SK-N-DZ (cell line): ENCODE measurements around the gene GPBAR1.
A peak's percentile ranks its signal among the peaks of the same experiment; 100 is the strongest.
"Not testable (repeated sequence)": the region's sequence is repeated elsewhere in the genome, so short reads cannot be mapped to it uniquely, and the experiment has no call there.

Experiments used
- DNase-seq: peaks from one replicate; pipeline ENCODE4 v3.0.0-alpha.2; 2015; ENCODE audit warnings: low spot score

The GPBAR1 gene

DNA sequence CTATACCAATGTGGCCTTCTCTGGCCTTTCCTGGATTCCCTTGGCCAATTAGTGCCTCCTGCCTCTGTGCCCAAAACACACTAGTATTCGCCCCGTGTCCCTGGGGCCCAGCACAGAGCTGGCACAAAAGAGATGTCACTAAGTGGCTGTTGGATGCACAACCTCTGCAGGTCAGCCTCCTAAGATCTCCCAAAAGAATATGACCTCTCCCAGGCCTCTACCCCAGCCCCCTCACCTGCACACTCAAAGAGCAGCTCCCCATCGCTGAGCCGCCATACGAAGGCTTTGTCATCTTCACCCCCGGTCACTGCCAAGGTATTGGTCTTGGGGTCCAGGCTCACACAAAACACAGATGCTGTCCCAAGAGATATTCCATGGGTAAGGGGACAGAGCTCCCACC is 6.4 kb downstream of the GPBAR1 start:
- no peak for DNase-seq

DNA sequence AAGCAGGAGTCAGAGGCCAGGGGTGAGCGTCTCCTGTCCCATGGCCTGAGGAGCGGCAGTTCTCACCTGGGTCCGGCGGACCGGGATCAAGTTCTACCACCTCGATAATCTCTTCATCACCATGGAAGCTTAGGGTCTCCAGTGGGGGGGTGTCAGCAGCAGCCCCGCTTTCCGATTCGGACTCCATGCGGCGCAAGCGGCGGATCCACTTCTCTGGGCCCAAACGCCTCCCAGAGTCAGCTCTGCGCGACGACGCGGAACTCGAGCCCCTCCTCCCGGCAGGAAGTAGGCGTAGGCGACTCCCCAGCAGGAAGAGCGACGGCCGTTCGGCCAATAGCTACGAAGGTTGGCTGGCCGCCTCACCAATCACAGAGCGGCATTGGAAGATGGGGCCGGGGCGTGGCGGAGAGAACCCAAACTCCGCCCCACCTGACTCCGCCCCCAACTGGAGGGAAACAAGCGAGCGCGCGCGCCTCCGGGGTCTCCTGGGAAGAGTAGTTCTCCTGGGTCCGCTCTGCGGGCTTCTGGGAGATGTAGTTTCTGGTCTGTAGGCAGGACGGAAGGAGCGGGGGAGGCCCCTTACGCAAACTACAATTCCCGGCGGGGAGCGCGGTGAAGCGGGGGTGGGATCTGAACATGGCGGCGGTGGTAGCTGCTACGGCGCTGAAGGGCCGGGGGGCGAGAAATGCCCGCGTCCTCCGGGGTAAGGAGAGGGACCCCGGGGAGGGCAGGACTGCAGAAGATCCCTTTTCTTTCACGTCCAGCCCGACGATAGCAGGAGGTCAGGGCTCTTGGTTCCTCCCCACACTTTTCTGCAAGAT is 9.3 kb downstream of the GPBAR1 start, which contains the start of the genes AAMP and PNKD:
TSS of gene AAMP (minus strand) at position 238 of the 821 bp plus-strand sequence. CDS start at position 187, 51 bp downstream.
TSS of gene PNKD (plus strand) at position 620 of the 821 bp plus-strand sequence. CDS start at position 637, 17 bp downstream.
- DNase-seq = peak; percentile 99

DNA sequence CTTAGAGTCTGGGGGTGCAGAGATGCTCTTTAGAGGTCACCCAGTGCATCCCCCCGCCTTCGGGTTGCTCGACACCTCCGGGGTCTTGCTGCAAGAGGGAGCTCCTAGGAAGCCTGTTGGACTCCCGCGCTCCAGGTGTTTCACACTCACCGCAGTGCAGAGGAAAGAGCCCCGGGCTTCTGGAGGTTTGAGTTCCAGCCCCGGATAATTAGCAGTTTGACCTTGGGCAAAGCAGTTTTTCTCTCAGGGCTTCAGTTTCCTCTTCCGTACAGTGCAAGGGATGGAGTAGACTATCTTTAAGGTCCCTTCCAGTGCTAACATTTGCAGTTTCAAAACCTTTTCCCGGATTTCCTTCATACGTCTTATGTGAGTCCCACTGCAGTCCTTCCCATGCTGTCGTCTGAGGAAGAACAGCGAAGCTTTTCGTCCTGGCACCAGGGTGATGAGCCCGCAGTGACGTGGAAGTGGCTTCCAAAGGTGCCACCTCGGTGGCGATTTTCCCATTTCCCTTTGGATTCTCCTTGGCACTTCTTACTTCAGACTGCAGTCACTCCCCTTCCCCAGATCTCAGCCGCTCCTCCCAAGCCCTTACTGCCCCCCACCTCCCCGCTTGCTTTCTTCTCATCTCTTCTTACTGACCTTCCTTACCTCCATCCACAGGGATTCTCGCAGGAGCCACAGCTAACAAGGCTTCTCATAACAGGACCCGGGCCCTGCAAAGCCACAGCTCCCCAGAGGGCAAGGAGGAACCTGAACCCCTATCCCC is 10.1 kb downstream of the GPBAR1 start:
- no peak for DNase-seq

DNA sequence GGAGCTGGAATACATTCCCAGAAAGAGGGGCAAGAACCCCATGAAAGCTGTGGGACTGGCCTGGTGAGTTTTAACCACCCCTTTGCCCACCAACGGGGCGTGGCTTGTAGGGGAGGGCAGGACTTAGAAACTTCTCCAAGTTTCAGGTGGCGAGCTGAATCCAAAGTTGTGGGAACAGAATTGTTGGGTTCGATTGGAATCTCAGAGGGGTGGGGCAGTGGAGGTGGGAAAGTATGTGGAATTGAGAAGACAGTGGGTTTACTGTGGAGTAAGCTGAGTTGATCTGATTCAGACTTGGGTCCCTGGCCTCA is 10.6 kb downstream of the GPBAR1 start:
- no peak for DNase-seq

DNA sequence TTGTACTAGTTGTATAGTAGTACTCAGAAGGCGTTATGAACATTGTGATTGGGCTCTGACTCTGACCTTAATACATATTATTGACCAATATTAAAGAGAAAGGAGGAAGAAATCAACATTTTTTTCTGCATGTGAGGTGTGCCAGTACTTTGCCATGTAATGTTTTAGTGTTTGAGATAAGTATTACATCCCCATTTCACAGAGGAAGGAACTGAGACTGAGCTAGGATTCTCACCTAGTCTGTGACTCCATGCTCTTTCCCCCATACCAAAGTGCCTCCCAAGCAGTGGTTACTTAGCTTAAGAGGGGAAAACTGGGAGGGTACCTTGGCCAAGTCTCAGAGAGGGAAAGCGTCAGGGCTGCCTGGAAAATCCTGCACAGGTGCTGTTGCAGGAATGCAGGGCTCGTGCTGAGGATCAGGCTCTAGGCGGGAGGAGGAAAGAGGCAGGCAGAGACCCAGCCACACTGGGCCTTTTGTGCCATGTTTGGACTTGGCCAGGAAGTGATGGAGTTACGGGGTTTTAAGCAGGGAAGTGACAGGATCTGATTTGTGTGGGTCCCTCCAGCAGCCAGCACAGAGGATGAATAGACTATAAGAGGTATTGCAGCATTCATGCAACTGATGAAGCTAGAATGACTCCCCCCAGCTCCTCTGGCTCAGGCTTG is 11.2 kb downstream of the GPBAR1 start:
- no peak for DNase-seq

DNA sequence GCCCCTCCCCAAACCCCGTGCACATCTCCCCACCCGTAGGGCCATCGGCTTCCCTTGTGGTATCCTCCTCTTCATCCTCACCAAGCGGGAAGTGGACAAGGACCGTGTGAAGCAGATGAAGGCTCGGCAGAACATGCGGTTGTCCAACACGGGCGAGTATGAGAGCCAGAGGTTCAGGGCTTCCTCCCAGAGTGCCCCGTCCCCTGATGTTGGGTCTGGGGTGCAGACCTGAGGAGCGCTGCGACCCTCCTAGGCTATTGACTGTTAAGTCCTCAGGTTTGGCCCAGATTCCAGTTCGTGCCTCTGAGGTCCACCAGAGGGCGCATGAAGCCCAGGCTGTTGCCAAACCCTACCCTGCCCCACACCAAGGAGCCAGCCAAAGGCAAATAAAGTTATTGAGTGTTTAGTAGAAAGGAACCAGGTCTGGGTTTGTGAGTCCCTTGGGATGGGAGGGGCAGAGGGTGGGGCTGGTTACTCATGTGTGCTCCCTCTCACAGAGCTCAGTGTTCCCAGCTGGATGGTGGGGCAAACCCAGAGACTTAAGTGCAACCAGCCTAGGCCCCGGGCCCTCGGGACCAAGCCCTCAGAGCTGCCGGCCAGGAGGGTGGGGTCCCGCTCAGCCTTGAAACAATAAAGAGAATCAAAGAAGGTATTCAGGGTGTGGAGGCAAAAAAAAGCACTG is 11.9 kb downstream of the GPBAR1 start:
- peak; percentile 67 for DNase-seq

DNA sequence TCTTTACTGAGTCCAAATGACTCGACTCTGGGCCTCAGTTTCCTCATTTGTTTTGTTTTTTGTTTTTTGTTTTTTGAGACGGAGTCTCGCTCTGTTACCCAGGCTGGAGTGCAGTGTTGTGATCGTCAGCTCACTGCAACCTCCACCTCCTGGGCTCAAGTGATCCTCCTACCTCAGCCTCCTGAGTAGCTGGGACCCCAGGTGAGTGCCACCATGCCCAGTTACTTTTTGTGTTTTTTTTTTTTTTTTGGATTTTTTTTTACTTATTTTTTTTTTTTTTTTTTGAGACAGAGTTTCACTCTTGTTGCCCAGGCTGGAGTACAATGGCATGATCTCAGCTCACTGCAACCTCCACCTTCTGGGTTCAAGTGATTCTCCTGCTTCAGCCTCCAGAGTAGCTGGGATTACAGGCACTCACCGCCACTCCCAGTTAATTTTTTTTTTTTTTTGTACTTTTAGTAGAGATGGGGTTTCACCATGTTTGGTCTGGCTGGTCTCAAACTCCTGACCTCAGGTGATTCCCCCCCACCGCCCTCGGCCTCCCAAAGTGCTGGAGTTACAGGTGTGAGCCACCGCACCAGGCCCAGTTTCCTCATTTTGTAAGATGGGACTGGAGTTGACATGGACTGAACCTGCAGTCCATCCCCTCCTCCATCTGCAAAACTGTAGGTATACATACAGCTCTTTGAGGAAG is 12.5 kb downstream of the GPBAR1 start:
- not testable (repeated sequence) for DNase-seq

DNA sequence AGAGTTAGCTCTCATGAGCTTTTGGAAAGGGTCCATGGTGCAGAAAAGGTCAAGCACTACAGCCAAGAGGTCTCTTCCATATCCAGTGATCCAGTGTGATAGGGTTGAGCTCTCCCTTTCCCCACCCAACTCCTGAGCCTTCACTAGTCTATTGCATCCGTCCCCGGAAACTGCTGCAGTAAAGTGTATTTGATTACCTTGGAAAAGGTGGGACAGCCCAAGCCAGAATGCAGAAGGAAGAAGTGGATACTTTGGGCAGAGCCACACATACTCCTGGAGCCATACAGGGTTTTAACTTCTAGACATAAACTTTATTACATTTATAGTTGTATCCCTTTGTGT is 13.1 kb downstream of the GPBAR1 start:
- DNase-seq = no peak

DNA sequence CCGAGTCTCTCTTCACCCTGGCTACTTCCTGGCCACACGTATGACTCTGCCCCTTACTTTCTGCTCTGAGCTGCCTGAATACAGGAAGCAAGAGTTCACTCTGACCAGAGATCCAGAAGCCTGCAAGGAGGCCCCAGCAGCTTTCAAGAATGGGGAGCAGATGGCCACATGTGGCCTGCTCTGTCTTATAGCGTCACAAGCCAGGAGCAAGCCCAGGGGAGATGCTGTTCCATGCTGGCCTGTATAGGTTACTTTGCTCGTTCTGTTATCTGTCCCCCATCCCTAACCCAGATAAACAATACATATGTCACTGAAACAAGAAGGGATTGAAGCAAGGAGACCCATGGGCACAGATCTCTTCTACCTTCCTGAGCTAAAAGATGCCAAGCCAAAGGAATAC is 13.8 kb downstream of the GPBAR1 start:
- DNase-seq = no peak

DNA sequence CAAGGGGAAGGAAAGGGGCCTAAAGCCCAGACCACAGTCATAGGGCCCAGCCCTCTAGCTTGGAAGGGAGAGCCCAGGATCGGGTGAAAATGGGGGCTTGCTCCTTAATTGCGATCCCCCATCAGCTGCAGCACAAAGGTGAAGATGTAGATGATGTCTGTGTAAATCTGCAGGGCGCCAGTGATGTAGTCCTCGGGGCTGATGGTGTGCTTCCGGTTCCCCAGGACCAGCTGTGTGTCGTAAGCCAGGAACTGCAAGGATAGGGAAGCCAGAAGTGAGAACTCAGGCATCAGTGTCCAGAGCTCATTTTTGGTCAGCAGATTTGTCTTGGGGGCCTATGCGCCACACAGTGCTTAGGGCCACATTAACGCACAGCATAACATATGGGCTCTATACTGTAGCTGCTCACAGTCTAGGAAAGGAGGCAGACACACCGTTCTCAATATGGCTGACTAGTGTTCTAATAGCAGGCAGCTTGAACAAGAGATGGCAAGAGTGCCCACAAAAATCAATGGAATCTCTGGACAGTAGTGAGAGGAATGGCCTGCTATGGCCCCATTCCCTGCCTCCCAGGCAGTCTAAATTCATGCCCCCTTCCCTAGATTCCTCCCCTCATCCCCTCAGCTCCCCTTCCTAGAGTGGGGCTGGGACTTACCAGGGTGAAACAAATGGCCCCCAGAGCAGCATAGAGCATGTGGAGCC is 14.7 kb downstream of the GPBAR1 start:
- no peak for DNase-seq

DNA sequence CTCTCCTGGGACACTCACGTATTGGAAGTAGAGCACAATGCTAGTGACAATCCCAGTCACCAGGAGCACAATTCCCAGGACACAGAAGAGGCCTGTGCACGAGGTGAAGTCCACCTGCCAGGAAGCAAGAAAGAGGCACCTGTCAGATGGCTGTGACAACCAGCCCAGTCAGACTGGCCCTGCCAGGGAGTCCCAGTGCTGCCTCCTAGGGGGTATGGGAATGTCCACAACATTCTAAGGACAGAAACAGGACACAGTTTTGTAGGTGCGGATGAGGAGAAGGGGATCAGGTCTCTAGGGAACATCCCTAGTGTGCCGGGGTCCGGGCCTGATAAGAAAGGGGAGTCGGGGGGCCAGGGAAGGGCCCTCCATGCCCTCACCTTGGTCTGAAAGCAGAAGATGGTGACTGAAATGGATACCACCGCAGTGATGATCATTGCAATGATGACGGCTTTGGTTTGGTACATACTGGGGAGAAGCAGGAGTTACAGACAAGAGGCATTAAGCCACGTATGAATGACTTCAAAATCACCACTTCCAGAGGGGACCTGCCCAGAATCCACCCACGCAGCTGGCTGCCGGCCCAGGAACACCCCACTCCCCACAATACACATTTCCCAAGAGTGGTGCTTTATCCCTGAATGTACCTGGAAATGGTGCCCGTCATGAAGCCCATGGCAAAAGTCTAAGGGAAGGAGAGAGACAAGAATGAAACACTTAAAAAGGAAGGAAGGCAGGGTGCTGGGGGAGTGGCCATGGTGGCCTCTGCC is 16.4 kb downstream of the GPBAR1 start:
- DNase-seq = no peak

DNA sequence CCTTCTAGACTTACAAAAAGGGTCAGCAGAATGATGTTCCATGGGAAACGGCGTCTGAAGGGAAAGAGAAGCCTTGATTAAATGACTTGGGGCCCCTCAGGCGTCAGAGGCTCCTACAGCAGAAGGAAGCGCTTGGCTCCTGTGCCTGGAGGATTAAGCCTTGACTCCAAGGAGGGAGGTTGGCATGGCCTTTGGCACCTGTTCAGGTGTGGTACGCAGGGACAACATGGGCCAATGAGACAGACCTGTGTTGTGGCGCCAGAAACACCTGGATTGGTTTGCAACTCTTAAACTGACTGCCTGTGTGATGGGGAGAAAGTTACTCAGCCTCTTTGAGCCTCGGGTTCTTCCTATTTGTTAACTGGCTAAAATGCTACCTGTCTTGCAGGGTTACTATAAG is 17.1 kb downstream of the GPBAR1 start:
- no peak for DNase-seq

DNA sequence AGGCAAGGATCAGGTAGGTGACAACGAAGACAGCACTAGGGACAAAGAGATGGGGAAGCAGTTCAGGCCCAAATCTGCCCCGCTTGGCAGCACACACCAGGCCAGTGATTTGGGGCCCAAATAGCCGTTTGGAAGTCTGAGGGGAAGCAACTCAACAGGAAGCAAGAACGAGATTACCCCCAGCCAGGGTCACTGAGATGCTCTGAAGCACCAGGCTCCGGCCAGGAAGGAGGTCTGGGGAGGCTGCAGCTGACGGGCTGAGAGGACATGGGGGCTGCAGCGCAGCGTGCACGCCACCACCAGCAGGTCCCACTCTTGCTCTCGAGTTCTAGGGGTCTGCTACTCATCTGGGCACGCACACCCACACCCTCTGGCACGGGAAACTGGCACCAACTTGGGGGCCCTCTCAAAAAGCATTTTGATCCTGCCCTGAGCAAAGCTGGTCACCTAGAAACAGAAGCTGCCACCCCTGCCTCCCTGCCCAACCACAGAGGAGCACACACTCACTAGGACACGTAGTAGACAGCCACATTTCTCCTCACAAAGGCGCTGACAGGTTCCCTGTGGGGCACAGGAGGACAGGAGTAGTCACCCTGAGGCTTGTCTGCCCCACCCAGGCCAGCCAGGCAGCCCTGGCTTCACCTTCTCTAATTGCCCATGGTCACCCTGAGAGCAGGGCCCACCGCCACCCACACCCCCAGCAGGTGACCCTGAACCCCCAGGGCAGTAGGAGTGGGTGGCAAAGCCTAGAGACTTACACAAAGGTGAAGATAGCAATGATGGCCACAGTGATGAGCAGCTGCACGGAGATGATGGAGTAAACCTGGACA is 17.9 kb downstream of the GPBAR1 start:
- no peak for DNase-seq

DNA sequence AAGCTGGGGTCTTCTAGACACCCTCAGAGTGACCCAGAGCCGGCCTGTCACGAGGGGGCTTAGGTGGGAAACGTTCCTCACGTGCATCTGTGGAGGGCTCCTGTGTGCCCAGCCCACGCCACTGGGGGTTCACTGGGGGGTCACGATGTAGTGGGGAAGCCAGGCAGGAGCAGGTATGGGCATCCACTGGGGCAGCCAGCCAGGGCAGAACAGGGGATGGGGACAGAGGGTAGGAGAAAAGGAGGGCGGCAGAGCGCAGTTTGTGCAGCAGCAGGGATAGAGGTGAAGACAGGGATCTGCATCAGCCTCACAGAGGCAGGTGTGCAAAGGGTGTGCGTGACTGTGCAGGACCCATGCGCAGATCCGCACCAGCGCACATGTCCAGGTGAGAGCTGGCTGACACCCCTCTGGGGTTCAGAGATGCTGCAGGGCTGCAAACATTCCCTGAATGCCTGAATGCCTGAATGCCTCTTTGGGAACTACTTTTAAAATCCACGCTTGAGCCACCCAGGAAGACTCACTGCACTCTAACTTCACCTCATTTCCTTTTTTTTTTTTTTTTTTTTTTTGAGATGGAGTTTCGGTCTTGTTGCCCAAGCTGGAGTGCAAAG is 19.6 kb downstream of the GPBAR1 start:
- no peak for DNase-seq

DNA sequence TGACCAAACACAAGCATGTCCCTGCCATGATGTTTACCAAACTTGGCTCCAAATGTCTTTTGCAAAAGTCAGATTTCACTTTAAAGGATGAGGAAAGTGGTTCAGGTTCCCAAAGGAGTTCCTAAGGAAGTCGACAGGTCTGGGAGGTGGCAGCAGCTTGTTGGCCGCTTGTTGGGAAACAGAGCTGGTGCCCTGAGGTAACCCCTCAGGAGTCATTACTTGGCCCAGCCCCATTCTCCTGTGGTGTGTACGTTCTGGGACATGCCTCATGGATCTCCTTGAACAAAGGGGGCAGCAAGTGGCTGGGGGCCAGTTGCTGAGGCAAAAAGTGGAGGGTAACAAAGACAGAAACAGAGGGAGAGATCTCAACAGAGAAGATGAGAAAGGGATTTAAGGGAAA is 20.6 kb downstream of the GPBAR1 start:
- DNase-seq = no peak

DNA sequence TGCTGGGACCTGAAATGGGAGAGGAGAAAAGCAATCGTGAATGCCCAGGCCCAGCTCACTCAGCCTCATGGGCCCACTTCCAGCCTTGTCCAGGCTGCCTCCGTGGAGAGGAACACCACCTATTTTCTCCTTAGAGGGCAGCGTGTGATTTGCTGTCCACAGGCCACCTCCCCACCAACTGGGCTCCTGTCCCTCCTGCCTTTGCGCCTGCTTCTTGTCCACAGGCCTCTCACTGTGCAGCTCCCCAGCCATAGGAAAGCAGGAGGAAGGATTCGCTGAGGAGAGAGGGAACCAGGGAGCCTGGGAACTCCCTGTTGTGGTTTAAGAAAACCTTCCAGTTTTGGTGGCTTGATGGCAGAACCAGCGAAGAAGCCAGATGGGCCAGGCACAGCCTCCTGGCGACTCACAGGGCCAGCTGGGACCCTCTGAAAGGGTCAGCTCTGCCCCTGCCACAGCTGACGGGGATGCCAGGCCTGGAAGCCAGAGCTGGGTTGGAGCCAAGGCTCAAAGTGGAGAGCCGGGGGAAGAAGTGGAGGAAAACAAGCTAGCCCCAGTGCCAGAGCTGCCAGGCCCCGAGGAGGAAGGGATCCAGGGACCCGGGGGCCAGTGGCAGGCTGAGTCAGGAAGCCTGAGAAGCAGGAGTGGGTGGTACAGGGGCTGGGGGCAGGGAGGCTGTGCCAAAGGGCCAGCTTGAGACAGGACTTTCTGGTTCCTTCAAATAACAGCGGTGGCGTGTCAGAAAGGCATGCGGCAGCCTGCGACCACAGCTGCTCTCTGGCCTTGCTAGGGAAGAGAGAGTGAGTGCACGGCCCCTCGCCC is 21.6 kb downstream of the GPBAR1 start:
- DNase-seq = no peak

DNA sequence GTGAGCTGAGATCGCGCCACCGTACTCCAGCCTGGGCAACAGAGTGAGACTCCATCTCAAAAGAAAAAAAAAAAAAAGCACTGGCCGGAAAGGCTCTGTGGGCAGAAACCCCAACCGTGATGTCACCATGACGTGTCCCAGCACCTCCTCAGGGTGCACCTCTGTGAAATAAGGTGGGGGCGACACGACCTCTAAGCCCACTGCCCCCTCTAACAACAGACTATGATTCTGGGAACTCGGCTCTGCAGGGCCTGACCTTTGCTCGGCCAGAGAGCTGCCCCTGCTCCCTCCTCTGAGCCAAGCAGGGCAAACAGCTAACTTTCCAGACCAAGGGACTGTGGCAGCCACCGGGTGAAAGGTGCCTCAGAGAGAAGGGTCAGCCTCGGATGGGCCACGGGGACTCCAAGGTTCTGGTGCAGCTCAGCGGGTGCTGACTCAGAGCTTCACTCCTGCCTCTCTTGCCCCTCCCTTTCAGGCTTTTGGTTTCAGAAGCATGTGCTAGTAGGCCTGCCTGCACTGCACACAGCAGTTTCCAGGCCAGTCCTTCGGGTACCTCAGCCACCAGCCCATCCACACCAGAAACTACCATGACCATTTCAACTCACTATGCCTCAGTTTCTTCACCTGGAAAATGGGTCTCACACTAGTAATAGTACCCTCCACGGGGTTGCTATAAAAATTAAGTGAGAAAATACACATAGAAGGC is 23.4 kb downstream of the GPBAR1 start:
- no peak for DNase-seq
